Activated T-helper 2 cell treated with anti-CD3 and anti-CD28 coated beads, Interferon-gamma antibody, Interleukin-2, Interleukin-4, amounts not matched to agents 10 μg/mL and 5 μg/mL and 100 μg/mL, durations not matched to agents 14 hours and 24 hours and 36 hours (primary cell): ENCODE measurements around the gene CREB3. TPM values are rescaled to one million over a fixed set of nuclear protein-coding genes. Genes with fewer than 3 reads are reported as not detected.
A peak's percentile ranks its signal among the peaks of the same experiment; 100 is the strongest.

Experiments
- DNase-seq: peaks from one replicate; pipeline ENCODE4 v3.0.0; 2021; ENCODE audit warnings: low spot score
- H3K27ac Mint-ChIP-seq: one replicate; pipeline ENCODE4 v1.8.0; 2021; ENCODE audit warnings: mixed read lengths
- H3K27me3 Mint-ChIP-seq: one replicate; pipeline ENCODE4 v1.8.0; 2021; ENCODE audit warnings: low read depth, mixed read lengths
- H3K36me3 Mint-ChIP-seq: one replicate; pipeline ENCODE4 v1.8.0; 2021; ENCODE audit warnings: low read depth, mixed read lengths
- H3K4me1 Mint-ChIP-seq: one replicate; pipeline ENCODE4 v1.8.0; 2021; ENCODE audit warnings: low read depth, mixed read lengths
- H3K4me3 Mint-ChIP-seq: one replicate; pipeline ENCODE4 v1.8.0; 2021; ENCODE audit warnings: low read depth, mild to moderate bottlenecking, moderate library complexity, mixed read lengths
- H3K9me3 Mint-ChIP-seq: one replicate; pipeline ENCODE4 v1.8.0; 2021; ENCODE audit warnings: mixed read lengths
- intact Hi-C: fragments of 100-400 bp; cut with micrococcal nuclease; formaldehyde crosslinking; loops from one replicate; pipeline ENCODE4 v1.15.1; 2023
- total RNA-seq: library from RNA; stranded (reverse); gene quantifications from 2 replicates; pipeline ENCODE4 v1.2.3, GENCODE V29; 2022

The CREB3 gene
- total RNA-seq, 1 donor from 2014 or later: 34.5 TPM

- intact Hi-C loops: no loop called here
- DNase-seq: no peak
- peaks cover 81% of the 10 kb centered on the region for H3K36me3 Mint-ChIP-seq
- no peak overlapping the region for H3K27ac Mint-ChIP-seq
- no peaks in the 10 kb centered on the region for H3K27me3 Mint-ChIP-seq
- no peaks in the 10 kb centered on the region for H3K9me3 Mint-ChIP-seq
- no peaks in the 10 kb centered on the region for H3K4me1 Mint-ChIP-seq
- H3K4me3 Mint-ChIP-seq: no peak overlapping the region
Observed at GRCh38 chr9:35718721-35719511, 13.6 kb upstream of the CREB3 start.

GRCh38 chr9:35719546-35719945 lies 12.9 kb upstream of the CREB3 start:
- peaks cover 82% of the 10 kb centered on the region for H3K36me3 Mint-ChIP-seq
- intact Hi-C loops: no loop called here

GRCh38 chr9:35723426-35723825 lies 9.0 kb upstream of the CREB3 start:
- Mint-ChIP-seq H3K9me3 (no peaks in the 10 kb centered on the region), H3K36me3 (peaks cover 62% of the 10 kb centered on the region), H3K4me3 (no peak overlapping the region), H3K4me1 (peaks cover 4% of the 10 kb centered on the region), H3K27ac (no peak overlapping the region), H3K27me3 (no peaks in the 10 kb centered on the region)
- no peak for DNase-seq
- intact Hi-C loops: no loop called here

More at GRCh38 chr9:35719546-35719945, 12.9 kb upstream of the CREB3 start:
- Mint-ChIP-seq H3K27me3 (no peaks in the 10 kb centered on the region), H3K4me3 (no peak overlapping the region), H3K9me3 (no peaks in the 10 kb centered on the region), H3K27ac (no peak overlapping the region), H3K4me1 (no peaks in the 10 kb centered on the region)
- no peak for DNase-seq

- H3K27me3 Mint-ChIP-seq: no peaks in the 10 kb centered on the region
- DNase-seq: no peak
- H3K4me3 Mint-ChIP-seq: no peak overlapping the region
- H3K4me1 Mint-ChIP-seq: peaks cover 4% of the 10 kb centered on the region
- intact Hi-C loops: no loop called here
- H3K27ac Mint-ChIP-seq: no peak overlapping the region
- H3K36me3 Mint-ChIP-seq: peaks cover 60% of the 10 kb centered on the region
- no peaks in the 10 kb centered on the region for H3K9me3 Mint-ChIP-seq
Observed at GRCh38 chr9:35723908-35724307, 8.6 kb upstream of the CREB3 start.

GRCh38 chr9:35725362-35725761 lies 7.1 kb upstream of the CREB3 start:
- H3K4me1 Mint-ChIP-seq: peaks cover 4% of the 10 kb centered on the region
- DNase-seq: no peak
- no peak overlapping the region for H3K27ac Mint-ChIP-seq
- intact Hi-C loops: no loop called here
- peaks cover 53% of the 10 kb centered on the region for H3K36me3 Mint-ChIP-seq
- no peaks in the 10 kb centered on the region for H3K27me3 Mint-ChIP-seq
- no peaks in the 10 kb centered on the region for H3K9me3 Mint-ChIP-seq
- H3K4me3 Mint-ChIP-seq: no peak overlapping the region

- H3K27ac Mint-ChIP-seq: peak overlapping the region; percentile 82
- no peak overlapping the region for H3K4me3 Mint-ChIP-seq
- H3K36me3 Mint-ChIP-seq: peaks cover 47% of the 10 kb centered on the region
- H3K4me1 Mint-ChIP-seq: peaks cover 9% of the 10 kb centered on the region
- H3K9me3 Mint-ChIP-seq: no peaks in the 10 kb centered on the region
- intact Hi-C loops: no loop called here
- H3K27me3 Mint-ChIP-seq: no peaks in the 10 kb centered on the region
- DNase-seq: no peak
Observed at GRCh38 chr9:35726931-35727330, 5.5 kb upstream of the CREB3 start.

GRCh38 chr9:35727676-35728040 lies 4.8 kb upstream of the CREB3 start:
- no peak overlapping the region for H3K27ac Mint-ChIP-seq
- H3K36me3 Mint-ChIP-seq: peaks cover 40% of the 10 kb centered on the region
- H3K9me3 Mint-ChIP-seq: no peaks in the 10 kb centered on the region
- H3K27me3 Mint-ChIP-seq: no peaks in the 10 kb centered on the region
- H3K4me3 Mint-ChIP-seq: no peak overlapping the region
- no peak for DNase-seq
- H3K4me1 Mint-ChIP-seq: peaks cover 9% of the 10 kb centered on the region
- intact Hi-C loops: loop anchor here (2.0 kb wide), 2 partner anchors 39 to 81 kb away; partner anchors contain the start of gene TPM2

GRCh38 chr9:35728041-35728971 lies 4.2 kb upstream of the CREB3 start:
- Mint-ChIP-seq H3K9me3 (no peaks in the 10 kb centered on the region), H3K4me1 (peaks cover 13% of the 10 kb centered on the region)
- intact Hi-C loops: loop anchor here (2.0 kb wide), 2 partner anchors 40 to 82 kb away; partner anchors contain the start of gene TPM2

GRCh38 chr9:35729101-35729500 lies 3.4 kb upstream of the CREB3 start:
- no peak overlapping the region for H3K27ac Mint-ChIP-seq

More at GRCh38 chr9:35728041-35728971, 4.2 kb upstream of the CREB3 start:
- Mint-ChIP-seq H3K27ac (no peak overlapping the region), H3K36me3 (peaks cover 39% of the 10 kb centered on the region), H3K4me3 (no peak overlapping the region), H3K27me3 (no peaks in the 10 kb centered on the region)
- no peak for DNase-seq

GRCh38 chr9:35729700-35730485 lies 2.6 kb upstream of the CREB3 start:
- H3K27me3 Mint-ChIP-seq: no peaks in the 10 kb centered on the region
- H3K27ac Mint-ChIP-seq: no peak overlapping the region
- H3K4me3 Mint-ChIP-seq: no peak overlapping the region
- H3K36me3 Mint-ChIP-seq: peaks cover 31% of the 10 kb centered on the region
- peaks cover 20% of the 10 kb centered on the region for H3K4me1 Mint-ChIP-seq
- DNase-seq: no peak
- H3K9me3 Mint-ChIP-seq: no peaks in the 10 kb centered on the region
- intact Hi-C loops: loop anchor here (2.0 kb wide), 2 partner anchors 41 to 83 kb away; partner anchors contain the start of gene TPM2

More at GRCh38 chr9:35729101-35729500, 3.4 kb upstream of the CREB3 start:
- Mint-ChIP-seq H3K4me1 (peaks cover 17% of the 10 kb centered on the region), H3K36me3 (peaks cover 34% of the 10 kb centered on the region), H3K27me3 (no peaks in the 10 kb centered on the region), H3K4me3 (no peak overlapping the region), H3K9me3 (no peaks in the 10 kb centered on the region)
- intact Hi-C loops: loop anchor here (2.0 kb wide), 2 partner anchors 40 to 82 kb away; partner anchors contain the start of gene TPM2
- no peak for DNase-seq

GRCh38 chr9:35730486-35730854 lies 2.0 kb upstream of the CREB3 start:
- Mint-ChIP-seq H3K9me3 (no peaks in the 10 kb centered on the region), H3K27me3 (no peaks in the 10 kb centered on the region)

More at GRCh38 chr9:35730486-35730854, 2.0 kb upstream of the CREB3 start:
- H3K4me3 Mint-ChIP-seq: no peak overlapping the region
- DNase-seq: no peak
- intact Hi-C loops: no loop called here
- H3K27ac Mint-ChIP-seq: no peak overlapping the region
- H3K36me3 Mint-ChIP-seq: peaks cover 32% of the 10 kb centered on the region
- H3K4me1 Mint-ChIP-seq: peaks cover 26% of the 10 kb centered on the region
